HG03378 (cell line): ENCODE measurements around the gene RNF128.
A peak's percentile ranks its signal among the peaks of the same experiment; 100 is the strongest.
"Not testable (repeated sequence)": the region's sequence is repeated elsewhere in the genome, so short reads cannot be mapped to it uniquely, and the experiment has no call there.

Experiments
- ATAC-seq: cut with Tn5 transposase; IDR thresholded peaks from one replicate; pipeline ENCODE4 v1.9.1; 2021; ENCODE audit warnings: mild to moderate bottlenecking, moderate library complexity; ENCODE audit not compliant: unreplicated experiment

The RNF128 gene

DNA sequence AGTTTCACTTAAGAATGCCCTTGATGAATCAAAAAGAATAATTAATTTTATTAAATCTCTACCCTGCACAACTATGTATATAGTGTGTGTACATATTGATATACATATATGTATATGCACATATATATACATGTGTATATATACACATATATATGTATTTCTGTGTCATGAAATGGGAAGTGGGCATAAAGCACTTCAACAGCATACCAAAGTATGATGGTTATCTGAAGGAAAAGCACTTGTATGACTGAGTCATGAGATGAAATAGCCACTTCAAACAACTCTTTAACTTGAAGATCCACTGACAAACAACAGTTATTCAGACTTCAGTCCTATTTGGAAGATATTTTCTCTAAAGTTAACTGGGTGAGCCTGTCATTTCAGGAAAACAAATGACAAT lies 16.3 kb downstream of the RNF128 start:
- ATAC-seq: no peak

DNA sequence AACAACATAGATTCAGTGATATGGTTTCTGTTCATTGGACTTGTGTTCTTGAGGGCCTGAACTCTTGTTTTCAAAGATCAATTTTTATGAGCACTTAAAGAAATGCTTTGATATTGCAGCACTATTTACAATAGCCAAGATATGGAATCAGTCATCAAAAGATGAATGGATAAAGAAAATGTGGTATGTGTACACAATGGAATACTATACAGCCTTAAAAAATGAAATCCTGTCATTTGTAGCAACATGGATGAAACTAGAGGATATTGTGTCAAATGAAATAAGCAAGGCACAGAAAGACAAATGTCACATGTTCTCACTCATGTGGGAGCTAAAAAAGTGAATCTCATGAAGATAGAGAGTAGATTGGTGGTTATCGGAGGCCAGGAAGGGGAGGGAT lies 21.9 kb downstream of the RNF128 start:
- no peak for ATAC-seq

DNA sequence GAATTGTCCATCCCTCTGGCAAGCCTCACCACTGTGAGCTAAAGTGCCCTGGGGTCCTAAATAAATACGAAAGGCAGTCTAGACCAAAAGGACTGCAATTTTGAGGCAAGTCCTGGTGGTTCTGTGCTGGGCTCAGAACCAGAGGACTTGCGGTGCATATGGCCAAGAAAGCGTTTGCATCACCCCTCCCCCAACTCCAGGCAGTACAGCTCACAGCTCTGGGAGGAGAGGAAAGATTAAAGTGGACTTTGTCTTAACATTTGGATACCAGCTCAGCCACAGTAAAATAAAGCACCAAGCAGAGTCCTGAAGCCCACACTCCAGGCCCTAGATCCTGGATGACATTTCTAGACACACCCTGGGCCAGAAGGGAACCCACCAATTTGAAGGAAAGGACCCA lies 24.9 kb downstream of the RNF128 start:
- ATAC-seq: no peak

DNA sequence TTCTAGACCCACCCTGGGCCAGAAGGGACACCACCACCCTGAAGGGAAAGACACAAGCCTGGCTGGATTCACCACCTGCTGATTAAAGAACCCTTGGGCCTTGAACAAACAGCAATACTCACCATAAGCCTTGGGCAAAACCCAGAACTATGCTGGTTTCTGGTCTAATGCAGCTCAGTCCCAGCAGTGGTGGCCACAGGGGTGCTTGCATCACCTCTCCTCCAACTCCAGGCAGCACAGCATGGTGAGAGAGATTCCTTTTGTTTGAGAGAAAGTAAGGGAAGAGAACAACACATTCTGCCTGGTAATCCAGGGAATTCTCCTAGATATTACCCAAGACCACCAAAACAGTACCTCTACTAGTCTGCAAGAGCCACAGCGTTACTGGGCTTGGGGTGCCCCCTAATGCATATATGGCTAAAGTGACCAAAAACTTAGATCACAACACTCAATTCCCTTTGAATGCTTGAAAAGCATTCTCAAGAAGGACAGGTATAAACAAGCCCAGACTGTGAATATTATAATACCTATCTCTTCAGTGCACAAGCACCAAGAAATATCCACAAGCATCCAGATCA lies 25.7 kb downstream of the RNF128 start:
- no peak for ATAC-seq

DNA sequence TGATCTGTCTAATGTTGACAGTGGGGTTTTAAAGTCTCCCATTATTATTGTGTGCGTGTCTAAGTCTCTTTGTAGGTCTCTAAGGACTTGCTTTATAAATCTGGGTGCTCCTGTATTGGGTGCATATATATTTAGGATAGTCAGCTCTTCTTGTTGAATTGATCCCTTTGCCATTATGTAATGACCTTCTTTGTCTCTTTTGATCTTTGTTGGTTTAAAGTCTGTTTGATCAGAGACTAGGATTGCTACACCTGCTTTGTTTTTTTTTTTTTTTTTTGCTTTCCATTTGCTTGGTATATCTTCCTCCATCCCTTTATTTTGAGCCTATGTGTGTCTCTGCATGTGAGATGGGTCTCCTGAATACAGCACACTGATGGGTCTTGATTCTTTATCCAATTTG lies 42.8 kb downstream of the RNF128 start:
- ATAC-seq: not testable (repeated sequence)

DNA sequence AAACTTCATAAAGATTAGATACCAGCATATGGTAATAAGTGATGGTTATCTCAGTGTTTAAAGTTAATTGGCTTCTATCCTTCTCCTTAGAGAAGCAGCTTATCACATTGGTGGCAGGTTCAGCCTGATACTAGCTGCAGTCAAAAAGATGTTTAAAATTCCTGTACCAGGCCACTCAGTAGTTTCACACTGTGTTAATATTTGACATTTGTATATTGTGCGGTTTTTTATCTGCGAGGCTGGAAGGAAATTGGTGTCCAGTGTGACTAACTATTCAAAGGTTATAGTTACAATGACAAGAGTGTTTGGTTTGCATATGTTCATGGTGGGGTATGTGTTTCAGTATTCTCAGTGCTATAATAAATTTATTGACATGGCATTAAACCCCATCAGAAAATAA lies 48.5 kb downstream of the RNF128 start:
- ATAC-seq: no peak

DNA sequence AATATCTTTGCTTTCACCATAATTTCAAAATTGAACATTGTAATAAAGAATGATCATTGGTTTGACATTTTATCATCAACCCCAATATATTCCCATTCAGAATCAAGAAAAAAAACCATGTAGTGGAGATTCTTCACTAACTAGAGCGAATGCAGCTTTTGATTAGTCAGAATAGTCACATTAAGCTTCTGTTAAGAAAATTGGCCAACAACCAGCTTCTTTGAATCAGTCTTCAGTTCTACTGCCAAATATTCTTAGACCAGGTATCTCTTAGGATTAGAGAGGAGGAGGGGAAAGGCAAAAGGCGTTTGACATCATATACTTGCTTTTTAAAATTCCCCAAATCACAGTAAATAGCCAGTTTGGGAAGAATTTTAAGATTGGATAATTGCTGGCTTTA lies 53.8 kb downstream of the RNF128 start:
- ATAC-seq: no peak

DNA sequence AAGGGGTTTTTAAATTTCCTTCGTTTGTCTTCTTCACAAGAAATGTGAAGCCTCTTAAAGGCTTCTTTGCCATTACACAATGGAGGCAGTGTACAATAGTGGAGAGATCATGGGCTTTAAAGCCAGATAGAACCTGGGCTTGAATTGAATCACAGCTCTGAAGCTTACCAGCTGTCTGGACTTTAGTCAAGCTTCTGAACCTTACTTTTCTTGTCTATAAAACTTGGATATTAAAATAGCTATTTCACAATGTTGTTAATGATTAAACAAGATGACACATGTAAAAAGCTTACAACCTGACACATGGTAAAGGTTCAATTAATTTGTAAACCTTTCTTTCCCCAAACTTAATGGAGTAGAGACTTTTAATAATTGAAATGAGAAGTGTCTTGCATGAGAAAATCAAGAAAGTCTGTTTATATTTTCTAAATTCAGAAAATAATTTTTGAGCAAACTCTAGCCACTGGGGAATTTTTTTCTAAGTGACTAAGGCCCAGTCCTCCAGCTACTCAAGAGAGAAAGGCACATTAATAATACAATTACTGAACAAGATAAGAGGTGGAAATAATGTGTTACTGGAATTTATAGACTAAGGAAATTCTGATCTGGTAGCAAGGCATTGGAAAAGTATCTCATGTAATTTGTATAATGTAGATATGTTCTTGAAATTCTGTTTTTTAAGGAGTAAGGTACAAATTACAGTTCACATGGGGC lies 54.3 kb downstream of the RNF128 start:
- ATAC-seq: no peak

DNA sequence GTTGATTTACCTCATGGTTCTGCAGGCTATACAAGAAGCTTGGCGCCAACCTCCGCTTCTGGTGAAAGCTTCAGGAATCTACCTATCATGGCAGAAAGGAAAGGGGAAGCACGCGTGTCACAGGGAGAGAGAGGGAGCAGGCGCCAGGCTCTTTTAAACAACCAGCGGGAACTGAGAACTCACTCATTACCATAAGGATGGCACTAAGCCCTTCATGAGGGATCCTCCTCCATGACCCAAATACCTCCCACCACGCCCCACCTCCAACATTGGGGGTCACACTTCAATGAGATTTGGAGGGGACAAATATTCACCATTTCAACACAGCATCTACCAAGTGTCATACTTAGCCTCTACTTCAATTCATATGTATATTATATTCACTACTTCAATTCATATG lies 57.2 kb downstream of the RNF128 start:
- ATAC-seq: no peak

DNA sequence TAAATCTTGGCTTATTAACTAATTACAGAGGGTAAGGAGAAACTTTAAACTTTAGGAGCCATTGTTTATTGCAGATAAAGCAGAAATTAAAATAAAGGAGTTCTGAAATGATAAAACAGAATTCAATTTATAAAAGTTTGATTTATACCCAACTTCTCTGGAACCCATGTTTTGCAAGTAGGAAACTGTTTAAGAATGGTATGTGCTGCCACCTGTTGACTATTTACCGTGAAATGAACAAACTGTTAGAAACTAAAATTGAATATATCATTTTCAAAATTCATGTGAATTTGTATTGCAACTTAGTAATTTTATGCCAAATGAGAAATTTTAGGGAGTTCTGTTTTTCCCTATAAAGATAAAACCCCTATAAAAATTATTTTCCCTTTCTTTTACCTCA lies 65.0 kb downstream of the RNF128 start:
- no peak for ATAC-seq

DNA sequence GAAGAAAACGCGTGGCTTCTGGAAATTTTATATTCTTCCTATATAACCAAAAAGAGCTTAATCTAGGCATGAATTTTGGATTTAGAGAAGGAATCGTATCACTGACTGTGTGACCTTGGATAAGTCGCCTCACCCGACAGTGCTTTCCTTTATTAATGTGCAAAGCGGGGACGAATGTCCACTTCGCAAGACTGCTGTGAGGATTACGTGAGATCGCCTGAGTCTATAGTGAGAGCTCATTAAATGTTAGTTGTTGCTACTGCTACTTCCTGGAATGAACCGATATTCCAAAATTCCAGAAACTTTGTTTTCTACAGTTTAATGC lies 75.5 kb downstream of the RNF128 start:
- peak; percentile 20 for ATAC-seq

DNA sequence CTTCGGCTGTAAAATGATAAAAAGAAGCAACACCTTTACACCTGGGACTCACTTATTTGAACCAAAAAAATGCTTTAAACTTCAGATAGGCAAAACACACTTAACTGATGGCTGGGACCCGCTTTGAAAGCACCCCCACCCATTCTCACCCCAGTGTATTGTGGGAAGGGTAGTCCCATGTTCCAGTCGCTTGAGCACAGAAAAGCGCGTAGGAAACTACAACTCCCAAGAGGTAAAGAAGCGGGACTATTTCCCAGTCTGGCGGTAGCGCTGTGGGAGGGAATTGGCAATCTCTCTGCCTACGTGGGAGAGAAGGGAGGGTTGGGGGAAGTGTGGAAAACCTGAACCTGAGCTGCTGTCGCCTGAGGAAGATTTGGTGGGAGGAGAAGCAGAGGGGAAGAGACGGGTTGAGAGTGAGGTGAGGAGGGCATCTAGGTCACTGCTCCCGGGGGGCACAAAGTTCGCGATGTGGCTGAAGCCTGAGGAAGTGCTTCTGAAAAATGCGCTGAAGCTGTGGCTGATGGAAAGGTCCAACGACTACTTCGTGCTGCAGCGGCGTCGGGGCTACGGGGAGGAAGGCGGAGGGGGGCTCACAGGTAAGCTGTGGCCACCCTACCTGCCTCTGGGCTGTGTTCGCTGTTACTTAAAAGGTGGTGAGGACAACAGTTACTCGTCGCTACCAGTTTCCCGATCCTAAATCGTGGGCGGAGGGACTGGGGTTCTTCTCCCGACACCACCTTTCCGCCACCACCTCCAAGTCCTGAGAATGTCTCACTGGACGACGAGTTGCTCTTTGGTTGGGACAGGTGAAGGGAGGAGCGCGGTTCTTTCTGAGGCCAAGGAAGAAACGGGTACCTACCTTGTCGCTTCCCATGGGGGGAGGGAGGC lies 76.1 kb downstream of the RNF128 start, which contains the start of gene TBC1D8B:
Gene TBC1D8B (plus strand): TSS at position 286 of the 888 bp plus-strand sequence. CDS start 181 bp downstream, at position 467.
- ATAC-seq: peak; percentile 97

DNA sequence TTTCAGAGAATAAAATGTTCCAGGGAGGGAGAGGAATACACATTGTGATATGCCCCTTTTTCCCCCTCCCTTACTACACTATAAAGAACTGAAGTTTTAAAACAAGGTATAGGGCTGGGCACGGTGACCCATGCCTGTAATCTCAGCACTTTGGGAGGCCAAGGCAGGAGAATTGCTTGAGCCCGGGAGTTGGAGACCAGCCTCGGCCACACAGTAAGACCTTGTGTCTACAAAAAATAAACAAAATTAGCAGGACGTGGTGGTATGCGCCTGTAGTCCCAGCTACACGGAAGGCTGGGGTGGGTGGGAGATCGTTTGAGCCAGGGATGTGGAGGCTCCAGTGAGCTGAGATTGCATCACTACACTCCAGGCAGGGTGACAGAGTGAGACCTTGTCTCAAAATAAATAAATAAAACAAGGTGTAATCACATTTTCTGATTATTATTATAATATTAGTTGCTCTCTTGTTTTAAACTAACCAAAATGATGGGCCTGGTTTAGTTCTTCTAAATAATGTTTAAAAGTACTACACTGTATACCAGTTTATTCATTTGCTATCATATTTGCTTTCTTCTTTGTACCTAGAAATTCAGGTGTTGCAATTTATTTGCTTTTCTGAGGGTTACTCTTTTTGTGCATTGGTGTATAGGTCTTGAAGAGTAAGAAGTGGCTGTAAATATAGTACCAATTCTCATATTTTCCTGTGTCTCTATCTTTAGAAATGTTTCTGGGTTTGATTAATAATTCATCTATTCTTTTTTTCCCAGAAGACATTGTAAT lies 84.8 kb downstream of the RNF128 start:
- no peak for ATAC-seq

DNA sequence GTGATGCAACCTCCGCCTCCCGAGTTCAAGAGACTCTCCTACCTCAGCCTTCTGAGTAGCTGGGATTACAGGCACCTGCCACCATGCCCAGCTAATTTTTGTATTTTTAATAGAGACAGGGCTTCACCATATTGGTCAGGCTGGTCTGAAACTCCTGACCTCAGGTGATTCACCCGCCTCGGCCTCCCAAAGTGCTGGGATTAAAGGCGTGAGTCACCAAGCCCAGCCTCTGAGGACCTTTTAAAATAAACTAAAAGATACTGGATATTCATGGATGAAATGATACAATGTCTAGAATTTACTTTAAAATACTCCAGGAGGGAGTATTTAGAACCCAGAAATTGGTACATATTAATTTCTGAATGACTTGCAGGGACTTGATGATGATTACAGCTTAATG lies 86.4 kb downstream of the RNF128 start:
- ATAC-seq: not testable (repeated sequence)

DNA sequence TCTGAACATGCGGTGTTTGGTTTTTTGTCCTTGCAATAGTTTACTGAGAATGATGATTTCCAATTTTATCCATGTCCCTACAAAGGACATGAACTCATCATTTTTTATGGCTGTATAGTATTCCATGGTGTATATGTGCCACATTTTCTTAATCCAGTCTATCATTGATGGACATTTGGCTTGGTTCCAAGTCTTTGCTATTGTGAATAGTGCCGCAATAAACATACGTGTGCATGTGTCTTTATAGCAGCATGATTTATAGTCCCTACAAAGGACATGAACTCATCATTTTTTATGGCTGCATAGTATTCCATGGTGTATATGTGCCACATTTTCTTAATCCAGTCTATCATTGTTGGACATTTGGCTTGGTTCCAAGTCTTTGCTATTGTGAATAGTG lies 87.6 kb downstream of the RNF128 start:
- not testable (repeated sequence) for ATAC-seq
